HG03159 (cell line): Measurements from ENCODE around the gene FNIP1.
"Not testable (repeated sequence)": the region's sequence is repeated elsewhere in the genome, so short reads cannot be mapped to it uniquely, and the experiment has no call there.

Experiments used
- ATAC-seq: cut with Tn5 transposase; IDR thresholded peaks from one replicate; pipeline ENCODE4 v1.9.1; 2021; ENCODE audit warnings: mild to moderate bottlenecking, moderate library complexity; ENCODE audit not compliant: unreplicated experiment

The FNIP1 gene

DNA sequence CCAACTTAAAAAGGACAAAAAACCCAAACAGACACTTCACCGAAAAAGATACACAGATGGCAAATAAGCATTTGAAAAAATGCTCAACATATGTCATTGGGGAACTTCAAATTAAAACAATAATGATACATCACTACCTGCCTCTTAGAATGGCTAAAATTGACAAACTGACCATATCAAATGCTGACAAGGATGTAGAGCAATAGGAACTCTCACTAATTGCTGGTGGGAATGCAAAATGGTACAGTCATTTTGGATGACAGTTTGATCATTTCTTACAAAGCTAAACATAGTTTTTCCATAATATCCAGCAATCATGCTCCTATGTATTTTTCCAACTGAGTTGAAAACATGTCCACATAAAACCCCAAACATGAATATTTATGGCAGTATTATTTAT, 102.9 kb downstream of the FNIP1 start:
- ATAC-seq = no peak

DNA sequence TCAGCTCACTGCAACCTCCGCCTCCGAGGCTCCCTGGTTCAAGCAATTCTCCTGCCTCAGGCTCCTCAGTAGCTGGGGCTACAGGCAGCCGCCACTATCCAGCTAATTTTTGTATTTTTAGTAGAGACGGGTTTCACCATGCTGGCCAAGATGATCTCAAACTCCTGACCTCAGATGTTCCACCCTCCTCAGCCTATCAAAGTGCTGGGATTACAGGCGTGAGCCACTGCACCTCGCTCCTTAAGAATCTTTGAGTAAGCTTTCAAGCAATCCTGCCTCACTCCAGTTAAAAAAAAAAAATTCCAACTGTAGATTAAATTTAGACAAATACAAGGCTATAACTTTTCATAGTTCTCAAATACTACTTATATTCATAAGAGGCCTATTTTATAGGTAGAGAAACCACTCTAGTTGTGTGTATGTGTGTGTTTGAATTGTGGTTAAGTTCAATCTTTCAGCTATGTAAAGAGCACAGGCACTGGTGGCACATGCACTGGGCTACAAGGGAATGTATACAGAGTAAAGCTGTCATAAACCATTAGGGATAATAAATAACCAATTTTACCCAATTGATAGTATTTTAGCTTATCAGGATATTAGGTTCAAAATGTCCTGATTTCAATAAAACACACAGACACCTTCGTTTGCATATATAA, 111.2 kb downstream of the FNIP1 start:
- no peak for ATAC-seq

DNA sequence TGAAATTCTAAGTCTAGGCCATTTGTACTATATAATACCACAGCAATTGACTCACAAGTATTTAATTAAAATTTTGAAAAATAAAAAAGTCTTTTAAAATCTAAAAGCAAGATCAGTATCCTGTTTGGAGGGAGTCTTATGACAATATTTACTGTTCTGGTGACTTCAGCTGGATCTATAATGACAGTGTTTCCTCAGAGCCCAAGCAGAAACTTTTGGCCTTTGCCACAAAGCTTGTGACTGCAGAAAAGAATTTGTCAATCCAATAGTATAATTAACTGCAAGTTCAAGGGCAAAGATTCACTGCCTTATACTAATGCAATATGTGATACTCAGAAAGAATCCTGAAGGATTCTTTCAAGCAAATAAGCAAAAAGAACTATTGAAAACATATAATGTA, 112.2 kb downstream of the FNIP1 start:
- no peak for ATAC-seq

DNA sequence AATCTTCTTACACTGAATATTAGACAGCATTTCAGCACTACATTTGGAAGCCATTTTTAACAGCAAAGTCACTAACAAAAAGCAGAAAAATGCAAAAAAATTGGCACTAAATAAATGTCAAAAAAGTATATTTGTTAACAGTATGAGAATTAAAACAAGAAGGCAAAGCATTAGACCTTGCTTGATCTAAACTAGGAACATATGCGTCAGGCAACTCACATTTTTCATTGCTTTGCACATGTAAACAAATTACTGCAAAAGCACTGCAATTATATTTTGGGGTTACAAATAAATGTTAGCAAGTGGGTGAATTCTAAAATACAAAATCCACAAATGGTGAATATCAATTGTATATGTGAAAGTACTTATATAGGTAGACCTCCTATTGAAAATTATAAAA, 112.8 kb downstream of the FNIP1 start:
- no peak for ATAC-seq

- ATAC-seq = no peak
Observed at GRCh38 chr5:131682826-131683225, 114.0 kb downstream of the FNIP1 start.

DNA sequence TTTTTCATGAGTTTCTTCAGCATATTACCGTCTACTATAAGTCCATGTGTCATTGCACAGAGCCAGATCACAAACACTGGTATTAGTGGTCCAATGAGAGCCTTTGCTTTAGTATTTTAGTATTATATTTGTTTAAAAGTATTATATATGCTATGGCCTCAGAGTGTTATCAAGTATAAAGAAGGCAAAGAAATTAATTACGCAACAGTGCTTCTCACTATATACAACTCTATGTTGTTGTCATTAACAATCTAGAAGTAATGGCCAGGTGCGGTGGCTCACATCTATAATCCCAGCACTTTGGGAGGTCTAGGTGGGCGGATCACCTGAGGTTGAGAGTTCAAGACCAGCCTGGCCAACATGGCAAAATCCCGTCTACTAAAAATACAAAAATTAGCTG, 114.6 kb downstream of the FNIP1 start:
- ATAC-seq = no peak

GRCh38 chr5:131679911-131680310, 116.9 kb downstream of the FNIP1 start:
- ATAC-seq = no peak

GRCh38 chr5:131678273-131678672, 118.5 kb downstream of the FNIP1 start:
- ATAC-seq = not testable (repeated sequence)

DNA sequence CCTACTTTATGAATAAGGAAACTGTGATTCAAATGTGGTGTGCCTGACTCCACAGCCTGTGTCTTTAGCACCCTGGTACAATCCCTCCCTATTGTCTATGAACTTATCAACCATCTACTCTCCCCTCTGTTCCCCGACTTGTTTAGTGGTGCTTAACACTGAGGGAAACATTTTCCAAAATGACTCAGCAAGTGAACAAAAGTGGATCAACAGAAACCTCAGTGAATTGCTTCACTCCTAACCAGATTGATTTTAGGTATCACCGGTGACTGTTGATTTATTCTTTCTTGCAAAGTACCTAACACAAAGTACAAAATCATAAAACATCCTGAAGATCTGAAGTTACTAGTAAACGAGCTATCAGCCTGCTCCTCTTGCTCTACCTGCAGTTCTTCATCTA, 119.7 kb downstream of the FNIP1 start:
- no peak for ATAC-seq

- ATAC-seq = peak; percentile 29
Observed at GRCh38 chr5:131672776-131673175, 124.0 kb downstream of the FNIP1 start.

DNA sequence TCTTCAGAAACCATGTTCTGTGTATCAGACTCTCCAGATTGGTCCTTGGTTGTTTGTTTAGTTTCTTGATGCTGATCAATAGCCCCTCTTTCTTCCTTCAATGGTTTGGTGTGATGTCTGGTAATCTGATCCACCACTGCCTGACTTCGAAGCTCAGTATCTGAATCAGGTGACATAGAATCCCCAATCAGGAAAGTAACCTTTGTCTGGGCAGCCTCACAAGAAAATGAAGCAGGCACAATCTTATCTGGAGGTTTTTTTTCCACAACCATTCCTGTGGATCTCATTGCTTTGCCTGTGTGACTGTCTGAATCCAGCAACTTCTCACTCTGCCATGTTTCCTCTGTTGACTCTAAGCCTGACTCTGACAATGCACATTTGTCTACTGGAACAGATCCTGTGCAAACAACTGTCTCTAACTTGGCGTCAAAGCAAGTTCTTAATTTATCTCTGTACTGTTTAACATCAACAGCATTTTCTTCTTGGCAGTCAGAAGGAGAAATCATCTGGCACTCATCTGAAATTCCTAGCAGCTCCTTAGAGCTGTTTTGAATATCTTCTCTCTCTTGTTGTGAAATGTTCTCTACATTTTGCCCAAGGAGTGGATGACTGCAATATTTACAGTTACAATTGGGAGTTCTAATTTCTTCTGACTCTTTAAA, 124.7 kb downstream of the FNIP1 start:
- ATAC-seq = no peak

GRCh38 chr5:131671409-131671808, 125.4 kb downstream of the FNIP1 start:
- ATAC-seq = peak; percentile 64

DNA sequence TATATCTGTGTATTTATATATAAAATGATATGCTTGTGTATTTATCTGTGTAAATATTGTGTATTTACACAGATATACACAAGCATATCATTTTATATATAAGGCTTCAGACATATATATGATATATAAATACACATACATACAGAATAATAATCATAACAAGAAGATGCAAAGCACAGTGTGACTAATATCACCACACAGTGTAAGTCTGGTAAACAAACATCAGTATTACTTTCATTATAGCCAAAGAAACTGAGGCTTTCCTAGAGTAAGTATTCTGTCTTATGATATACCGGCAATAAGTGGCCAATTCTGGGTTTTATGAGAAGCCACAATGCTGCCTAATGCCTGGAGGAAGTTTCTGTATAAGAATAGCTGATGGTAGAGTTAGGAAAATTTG, 131.9 kb downstream of the FNIP1 start:
- ATAC-seq = no peak

GRCh38 chr5:131661933-131662332, 134.9 kb downstream of the FNIP1 start:
- ATAC-seq = no peak

- ATAC-seq = no peak
Observed at GRCh38 chr5:131659841-131660240, 137.0 kb downstream of the FNIP1 start.

GRCh38 chr5:131659290-131659689, 137.5 kb downstream of the FNIP1 start:
- no peak for ATAC-seq

- ATAC-seq = no peak
Observed at GRCh38 chr5:131654776-131655175, 142.0 kb downstream of the FNIP1 start.

DNA sequence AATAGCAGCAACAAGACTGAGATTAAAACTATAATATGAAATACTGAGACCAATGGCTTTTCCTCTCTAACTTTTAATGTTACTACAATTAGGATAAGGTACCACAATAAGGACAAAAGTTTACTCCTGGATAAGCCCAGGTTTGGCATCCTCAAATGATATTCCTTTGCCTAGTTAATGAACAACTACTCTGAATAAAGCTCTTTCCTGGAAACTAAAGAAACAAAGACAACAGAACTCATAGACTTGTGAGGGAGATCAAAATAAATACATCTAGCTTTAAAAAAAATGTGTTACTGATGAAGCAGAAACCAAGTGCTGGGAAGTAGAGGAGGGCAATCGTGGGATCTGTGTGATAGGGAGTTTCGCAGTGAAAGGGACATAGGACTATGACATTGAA, 142.5 kb downstream of the FNIP1 start:
- ATAC-seq = no peak

GRCh38 chr5:131649161-131649560, 147.7 kb downstream of the FNIP1 start:
- no peak for ATAC-seq

GRCh38 chr5:131647048-131647769, 149.6 kb downstream of the FNIP1 start:
- peak; percentile 78 for ATAC-seq

- ATAC-seq = no peak
Observed at GRCh38 chr5:131644822-131645221, 152.0 kb downstream of the FNIP1 start.

GRCh38 chr5:131644370-131644769, 152.4 kb downstream of the FNIP1 start:
- no peak for ATAC-seq
